Liver (tissue), 3 donors: Measurements from ENCODE around the gene DPF3.

ENCODE experiments used
- CTCF ChIP-seq: fragments of 150-350 bp; IDR thresholded peaks from 2 replicates; pipeline ENCODE4 v1.5.1; 2017; ENCODE audit warnings: improper control_type of control experiment, low read depth, low read length; ENCODE audit not compliant: missing input control
- EGR1 ChIP-seq, 2 donors: IDR thresholded peaks; 2 replicates each; pipeline ENCODE4 v1.6.1; 2016 to 2018; ENCODE audit warnings: antibody characterized with exemption in 2 of 2, low read depth in 2 of 2
- GABPA ChIP-seq, 2 donors: IDR thresholded peaks in 1 of 2; conservative IDR thresholded peaks in 1 of 2; 2 replicates each; pipeline ENCODE4 v1.6.1; 2016; ENCODE audit warnings: antibody characterized with exemption in 2 of 2, mild to moderate bottlenecking in 1 of 2, moderate library complexity in 1 of 2
- MAX ChIP-seq: IDR thresholded peaks from 2 replicates; pipeline ENCODE4 v1.6.1; 2016; ENCODE audit warnings: antibody characterized with exemption
- RAD21 ChIP-seq, 2 donors: IDR thresholded peaks; 2 replicates each; pipeline ENCODE4 v1.6.1; 2016; ENCODE audit warnings: antibody characterized with exemption in 2 of 2, mild to moderate bottlenecking in 2 of 2
- REST ChIP-seq: IDR thresholded peaks from 2 replicates; pipeline ENCODE4 v1.6.1; 2016; ENCODE audit warnings: antibody characterized with exemption, mild to moderate bottlenecking
- RXRA ChIP-seq, 2 donors: IDR thresholded peaks; 2 replicates each; pipeline ENCODE4 v1.6.1; 2017 to 2018; ENCODE audit warnings: antibody characterized with exemption in 2 of 2, mild to moderate bottlenecking in 1 of 2
- SP1 ChIP-seq: IDR thresholded peaks from 2 replicates; pipeline ENCODE4 v1.6.1; 2018; ENCODE audit warnings: antibody characterized with exemption, mild to moderate bottlenecking
- TAF1 ChIP-seq: conservative IDR thresholded peaks from 2 replicates; pipeline ENCODE4 v1.6.1; 2016; ENCODE audit warnings: antibody characterized with exemption, mild to moderate bottlenecking
- YY1 ChIP-seq: IDR thresholded peaks from 2 replicates; pipeline ENCODE4 v1.6.1; 2016; ENCODE audit warnings: antibody characterized with exemption, mild to moderate bottlenecking
- TF ChIP-seq, protein P1 (sequence below): IDR thresholded peaks from 2 replicates; pipeline ENCODE4 v1.6.1; 2016; ENCODE audit warnings: antibody characterized with exemption
- TF ChIP-seq, protein P2 (sequence below): IDR thresholded peaks from 2 replicates; pipeline ENCODE4 v1.6.1; 2016; ENCODE audit warnings: antibody characterized with exemption
- donor health status: healthy.
- donor health status: healthy.

GRCh38 chr14:72801836-72802587 is 91.9 kb downstream of the DPF3 start:
- TF ChIP-seq CTCF (no peak), RXRA (IDR thresholded peaks at IDR 0.05) (no peak), REST (no peak), SP1 (no peak), TAF1 (no peak), RAD21 (IDR thresholded peaks at IDR 0.05) (no peak), YY1 (no peak), MAX (no peak), EGR1 (IDR thresholded peaks at IDR 0.05; ENCODE audit: low read depth in 2 of 2) (no peak), GABPA (IDR thresholded peaks at IDR 0.05 in 1 of 2, conservative IDR thresholded peaks at IDR 0.05 in 1 of 2) (no peak)
- TF ChIP-seq, protein P1, sequence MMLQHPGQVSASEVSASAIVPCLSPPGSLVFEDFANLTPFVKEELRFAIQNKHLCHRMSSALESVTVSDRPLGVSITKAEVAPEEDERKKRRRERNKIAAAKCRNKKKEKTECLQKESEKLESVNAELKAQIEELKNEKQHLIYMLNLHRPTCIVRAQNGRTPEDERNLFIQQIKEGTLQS, result no peak
- TF ChIP-seq, protein P2, sequence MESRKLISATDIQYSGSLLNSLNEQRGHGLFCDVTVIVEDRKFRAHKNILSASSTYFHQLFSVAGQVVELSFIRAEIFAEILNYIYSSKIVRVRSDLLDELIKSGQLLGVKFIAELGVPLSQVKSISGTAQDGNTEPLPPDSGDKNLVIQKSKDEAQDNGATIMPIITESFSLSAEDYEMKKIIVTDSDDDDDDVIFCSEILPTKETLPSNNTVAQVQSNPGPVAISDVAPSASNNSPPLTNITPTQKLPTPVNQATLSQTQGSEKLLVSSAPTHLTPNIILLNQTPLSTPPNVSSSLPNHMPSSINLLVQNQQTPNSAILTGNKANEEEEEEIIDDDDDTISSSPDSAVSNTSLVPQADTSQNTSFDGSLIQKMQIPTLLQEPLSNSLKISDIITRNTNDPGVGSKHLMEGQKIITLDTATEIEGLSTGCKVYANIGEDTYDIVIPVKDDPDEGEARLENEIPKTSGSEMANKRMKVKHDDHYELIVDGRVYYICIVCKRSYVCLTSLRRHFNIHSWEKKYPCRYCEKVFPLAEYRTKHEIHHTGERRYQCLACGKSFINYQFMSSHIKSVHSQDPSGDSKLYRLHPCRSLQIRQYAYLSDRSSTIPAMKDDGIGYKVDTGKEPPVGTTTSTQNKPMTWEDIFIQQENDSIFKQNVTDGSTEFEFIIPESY, result no peak
